Measurements from ENCODE around the gene PAPSS2. TPM values are rescaled to one million over a fixed set of nuclear protein-coding genes. Genes with fewer than 3 reads are reported as not detected.
A peak's percentile ranks its signal among the peaks of the same experiment; 100 is the strongest.

The PAPSS2 gene
- total RNA-seq, 1 experiment from 2014 or later = 22.1 TPM

DNA sequence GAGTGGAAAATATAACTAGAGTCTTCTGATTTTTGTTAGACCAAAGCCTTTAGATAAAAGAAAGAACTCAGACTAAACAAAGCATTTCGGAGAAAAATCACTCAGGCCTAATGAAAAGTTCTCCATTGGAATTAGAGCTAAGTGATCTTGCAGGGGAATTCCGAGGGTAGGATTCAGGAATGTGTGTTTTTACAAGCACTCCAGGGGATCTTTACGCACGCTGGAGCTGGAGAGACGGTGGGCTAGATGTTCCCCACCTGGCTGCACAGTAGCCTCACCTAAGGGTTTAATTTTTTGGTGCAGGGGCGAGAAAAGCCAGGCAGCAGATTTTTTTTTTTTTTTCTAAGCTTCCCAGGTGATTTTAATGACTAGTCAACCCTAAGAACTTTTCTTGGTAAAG lies 7.9 kb upstream of the PAPSS2 start:
- CTCF ChIA-PET = interaction anchor here (1.0 to 1.4 kb wide), 3 partner anchors 9 to 27 kb away, joined by 4 to 7 read pairs (median 4); no protein-coding TSS in a partner anchor
- ATAC-seq = peak; percentile 80
- peak; percentile 35 for DNase-seq (ENCODE audit: low spot score)
- Mint-ChIP-seq H3K27me3 (ENCODE audit: low read depth) (no peaks in the 10 kb centered on the region), H3K4me3 (peak overlapping the region; percentile 35; the same call in 1 of the 2 replicates), H3K27ac (peak overlapping the region; percentile 97), H3K4me1 (peaks cover 41% of the 10 kb centered on the region), H3K9me3 (peaks cover 5% of the 10 kb centered on the region), H3K36me3 (no peaks in the 10 kb centered on the region)
- POLR2A ChIA-PET = no interaction called here
- TF ChIP-seq RELA (CRISPR knock-in tag; IDR thresholded peaks at IDR 0.05; ENCODE audit: borderline replicate concordance) (no peak), KAT7 (CRISPR knock-in tag; IDR thresholded peaks at IDR 0.05; ENCODE audit: borderline replicate concordance) (no peak), AFF4 (CRISPR knock-in tag; IDR thresholded peaks at IDR 0.05; ENCODE audit: borderline replicate concordance) (no peak), HMGA2 (CRISPR knock-in tag; IDR thresholded peaks at IDR 0.05) (no peak), GABPB1 (CRISPR knock-in tag; IDR thresholded peaks at IDR 0.05) (no peak), ZMAT4 (CRISPR knock-in tag; IDR thresholded peaks at IDR 0.05) (no peak), ZNF416 (CRISPR knock-in tag; IDR thresholded peaks at IDR 0.05) (no peak), IRF1 (CRISPR knock-in tag; IDR thresholded peaks at IDR 0.05) (no peak), CBFB (CRISPR knock-in tag; IDR thresholded peaks at IDR 0.05; ENCODE audit: low read depth) (no peak)
- TF ChIP-seq, protein P1, sequence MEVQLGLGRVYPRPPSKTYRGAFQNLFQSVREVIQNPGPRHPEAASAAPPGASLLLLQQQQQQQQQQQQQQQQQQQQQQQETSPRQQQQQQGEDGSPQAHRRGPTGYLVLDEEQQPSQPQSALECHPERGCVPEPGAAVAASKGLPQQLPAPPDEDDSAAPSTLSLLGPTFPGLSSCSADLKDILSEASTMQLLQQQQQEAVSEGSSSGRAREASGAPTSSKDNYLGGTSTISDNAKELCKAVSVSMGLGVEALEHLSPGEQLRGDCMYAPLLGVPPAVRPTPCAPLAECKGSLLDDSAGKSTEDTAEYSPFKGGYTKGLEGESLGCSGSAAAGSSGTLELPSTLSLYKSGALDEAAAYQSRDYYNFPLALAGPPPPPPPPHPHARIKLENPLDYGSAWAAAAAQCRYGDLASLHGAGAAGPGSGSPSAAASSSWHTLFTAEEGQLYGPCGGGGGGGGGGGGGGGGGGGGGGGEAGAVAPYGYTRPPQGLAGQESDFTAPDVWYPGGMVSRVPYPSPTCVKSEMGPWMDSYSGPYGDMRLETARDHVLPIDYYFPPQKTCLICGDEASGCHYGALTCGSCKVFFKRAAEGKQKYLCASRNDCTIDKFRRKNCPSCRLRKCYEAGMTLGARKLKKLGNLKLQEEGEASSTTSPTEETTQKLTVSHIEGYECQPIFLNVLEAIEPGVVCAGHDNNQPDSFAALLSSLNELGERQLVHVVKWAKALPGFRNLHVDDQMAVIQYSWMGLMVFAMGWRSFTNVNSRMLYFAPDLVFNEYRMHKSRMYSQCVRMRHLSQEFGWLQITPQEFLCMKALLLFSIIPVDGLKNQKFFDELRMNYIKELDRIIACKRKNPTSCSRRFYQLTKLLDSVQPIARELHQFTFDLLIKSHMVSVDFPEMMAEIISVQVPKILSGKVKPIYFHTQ (CRISPR knock-in tag; IDR thresholded peaks at IDR 0.05) = no peak

DNA sequence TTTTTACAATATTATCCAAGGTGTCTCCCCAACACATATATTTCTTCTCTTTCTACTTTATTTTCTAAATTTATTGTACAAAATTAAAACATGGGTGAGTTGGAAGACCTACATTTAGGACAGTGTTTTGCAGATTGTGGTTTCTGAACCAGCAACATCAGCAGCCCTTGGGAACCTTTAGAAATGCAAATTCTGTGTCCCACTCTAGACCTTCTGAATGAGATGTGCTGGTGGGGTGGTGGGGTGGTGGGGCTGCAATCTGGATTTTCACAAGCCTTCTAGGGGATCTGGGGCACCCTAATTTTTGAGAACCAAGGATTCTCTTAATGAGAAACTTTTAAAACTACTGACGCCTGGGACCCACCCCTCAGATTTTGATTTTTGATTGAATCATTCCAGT lies 7.4 kb upstream of the PAPSS2 start:
- H3K9me3 Mint-ChIP-seq = peaks cover under 1% of the 10 kb centered on the region
- no peak overlapping the region; the same call in 1 of the 2 replicates for H3K27ac Mint-ChIP-seq
- 0 out of 2 replicates have a peak overlapping the region, but pooled peaks have one; percentile 14 for H3K4me3 Mint-ChIP-seq
- peaks cover 46% of the 10 kb centered on the region for H3K4me1 Mint-ChIP-seq
- no peaks in the 10 kb centered on the region for H3K36me3 Mint-ChIP-seq
- no peak for DNase-seq (ENCODE audit: low spot score)
- ATAC-seq = peak; percentile 41
- CTCF ChIA-PET = interaction anchor here (1.0 to 1.4 kb wide), 3 partner anchors 8 to 27 kb away, joined by 4 to 7 read pairs (median 4); no protein-coding TSS in a partner anchor
- H3K27me3 Mint-ChIP-seq (ENCODE audit: low read depth) = no peaks in the 10 kb centered on the region
- POLR2A ChIA-PET = no interaction called here
- no peak for TF ChIP-seq GRHL2 (CRISPR knock-in tag; IDR thresholded peaks at IDR 0.05; ENCODE audit: insufficient replicate concordance, severe bottlenecking)
- no peak for TF ChIP-seq SOX15 (CRISPR knock-in tag; IDR thresholded peaks at IDR 0.05)
- TF ChIP-seq RORB (CRISPR knock-in tag; IDR thresholded peaks at IDR 0.05) = no peak
- TF ChIP-seq RELA (CRISPR knock-in tag; IDR thresholded peaks at IDR 0.05; ENCODE audit: borderline replicate concordance) = no peak
- no peak for TF ChIP-seq CREB1 (CRISPR knock-in tag; IDR thresholded peaks at IDR 0.05)
- TF ChIP-seq ZBTB43 (CRISPR knock-in tag; IDR thresholded peaks at IDR 0.05) = no peak
- TF ChIP-seq ETV6 (CRISPR knock-in tag; IDR thresholded peaks at IDR 0.05) = no peak
- TF ChIP-seq, protein P2, sequence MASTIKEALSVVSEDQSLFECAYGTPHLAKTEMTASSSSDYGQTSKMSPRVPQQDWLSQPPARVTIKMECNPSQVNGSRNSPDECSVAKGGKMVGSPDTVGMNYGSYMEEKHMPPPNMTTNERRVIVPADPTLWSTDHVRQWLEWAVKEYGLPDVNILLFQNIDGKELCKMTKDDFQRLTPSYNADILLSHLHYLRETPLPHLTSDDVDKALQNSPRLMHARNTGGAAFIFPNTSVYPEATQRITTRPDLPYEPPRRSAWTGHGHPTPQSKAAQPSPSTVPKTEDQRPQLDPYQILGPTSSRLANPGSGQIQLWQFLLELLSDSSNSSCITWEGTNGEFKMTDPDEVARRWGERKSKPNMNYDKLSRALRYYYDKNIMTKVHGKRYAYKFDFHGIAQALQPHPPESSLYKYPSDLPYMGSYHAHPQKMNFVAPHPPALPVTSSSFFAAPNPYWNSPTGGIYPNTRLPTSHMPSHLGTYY (CRISPR knock-in tag; IDR thresholded peaks at IDR 0.05) = no peak
- no peak for TF ChIP-seq ARID4B (CRISPR knock-in tag; IDR thresholded peaks at IDR 0.05; ENCODE audit: borderline replicate concordance)
- no peak for TF ChIP-seq MLX (CRISPR knock-in tag; IDR thresholded peaks at IDR 0.05)

All from WTC11 (cell line).